Erythroblast (primary cell): ENCODE measurements around the gene BCAP31.
"Not testable (repeated sequence)": the region's sequence is repeated elsewhere in the genome, so short reads cannot be mapped to it uniquely, and the experiment has no call there.

Source experiments
- DNase-seq, 2 experiments: peaks; one replicate each; lab custom pipeline; 2025; lab: John Stamatoyannopoulos, UW
- GATA1 ChIP-seq: IDR thresholded peaks from 2 replicates; pipeline ENCODE4 v1.6.1; 2011; ENCODE audit warnings: low read depth, mild to moderate bottlenecking, control low read depth, low read length, moderate library complexity
- POLR2A ChIP-seq: IDR thresholded peaks from 2 replicates; pipeline ENCODE4 v1.6.1; 2011; ENCODE audit warnings: mild to moderate bottlenecking, low read length

Gene BCAP31

GRCh38 chrX:153704021-153704526 lies 20.1 kb downstream of the BCAP31 start:
- TF ChIP-seq GATA1 = no peak
- no peak for TF ChIP-seq POLR2A

GRCh38 chrX:153703036-153703370 lies 21.2 kb downstream of the BCAP31 start:
- no peak for TF ChIP-seq GATA1
- no peak for TF ChIP-seq POLR2A
- DNase-seq = no peak

More at GRCh38 chrX:153704021-153704526, 20.1 kb downstream of the BCAP31 start:
- DNase-seq = no peak

- no peak for TF ChIP-seq GATA1
- DNase-seq = no peak
Measured at GRCh38 chrX:153702336-153703035, 21.7 kb downstream of the BCAP31 start.

GRCh38 chrX:153701706-153702105 lies 22.5 kb downstream of the BCAP31 start:
- TF ChIP-seq POLR2A (no peak), GATA1 (no peak)
- DNase-seq = no peak

GRCh38 chrX:153700967-153701366 lies 23.2 kb downstream of the BCAP31 start:
- TF ChIP-seq POLR2A (no peak), GATA1 (no peak)
- no peak for DNase-seq

- no peak for DNase-seq
- TF ChIP-seq GATA1 = no peak
- TF ChIP-seq POLR2A = no peak
Measured at GRCh38 chrX:153700376-153700945, 23.7 kb downstream of the BCAP31 start.

GRCh38 chrX:153699784-153700371 lies 24.3 kb downstream of the BCAP31 start:
- DNase-seq = not testable (repeated sequence)

GRCh38 chrX:153699210-153699783 lies 24.9 kb downstream of the BCAP31 start:
- not testable (repeated sequence) for DNase-seq

- no peak for DNase-seq
- TF ChIP-seq POLR2A (no peak), GATA1 (no peak)
Measured at GRCh38 chrX:153697924-153698865, 26.0 kb downstream of the BCAP31 start.

- not testable (repeated sequence) for DNase-seq
Measured at GRCh38 chrX:153696986-153697722, 27.0 kb downstream of the BCAP31 start.

- not testable (repeated sequence) for DNase-seq
Measured at GRCh38 chrX:153696538-153696937, 27.6 kb downstream of the BCAP31 start.

- no peak for TF ChIP-seq POLR2A
- no peak for TF ChIP-seq GATA1
- DNase-seq = no peak
Measured at GRCh38 chrX:153696100-153696499, 28.1 kb downstream of the BCAP31 start.

GRCh38 chrX:153694687-153695270 lies 29.4 kb downstream of the BCAP31 start:
- DNase-seq = no peak
- TF ChIP-seq GATA1 (no peak), POLR2A (no peak)

GRCh38 chrX:153694256-153694655 lies 29.9 kb downstream of the BCAP31 start:
- not testable (repeated sequence) for DNase-seq
